ENCODE data around the gene SLC22A23. TPM values are rescaled to one million over a fixed set of nuclear protein-coding genes. Genes with fewer than 3 reads are reported as not detected.
A peak's percentile ranks its signal among the peaks of the same experiment; 100 is the strongest.

The SLC22A23 gene
- total and polyA plus RNA-seq, 4 donors, result 26.9 to 56.8 (median 41.7) TPM

- Histone ChIP-seq H3K9me3 (ENCODE audit: control insufficient read depth, insufficient read depth, low read length) (no peaks in the 10 kb centered on the region), H3K4me3 (ENCODE audit: low read depth, low read length) (no peak overlapping the region), H3K27me3 (ENCODE audit: control insufficient read depth, insufficient read depth, low read length) (no peaks in the 10 kb centered on the region), H3K4me1 (ENCODE audit: control insufficient read depth, insufficient read depth, low read length) (peaks cover 10% of the 10 kb centered on the region), H3K36me3 (ENCODE audit: control insufficient read depth, insufficient read depth, low read length) (no peaks in the 10 kb centered on the region), H3K27ac (ENCODE audit: low read depth, low read length) (peak overlapping the region; percentile 8)
- WGBS (ENCODE audit: insufficient coverage), result 57% methylated on average over 8 of the region's 13 CpGs
- DNase-seq (ENCODE audit: low read depth in 4 of 6, low spot score in 6 of 6), result peak in 1 of 6 donors; percentile 60
These were observed 53.3 kb downstream of the SLC22A23 start for GRCh38 chr6:3403238-3404173.

DNA sequence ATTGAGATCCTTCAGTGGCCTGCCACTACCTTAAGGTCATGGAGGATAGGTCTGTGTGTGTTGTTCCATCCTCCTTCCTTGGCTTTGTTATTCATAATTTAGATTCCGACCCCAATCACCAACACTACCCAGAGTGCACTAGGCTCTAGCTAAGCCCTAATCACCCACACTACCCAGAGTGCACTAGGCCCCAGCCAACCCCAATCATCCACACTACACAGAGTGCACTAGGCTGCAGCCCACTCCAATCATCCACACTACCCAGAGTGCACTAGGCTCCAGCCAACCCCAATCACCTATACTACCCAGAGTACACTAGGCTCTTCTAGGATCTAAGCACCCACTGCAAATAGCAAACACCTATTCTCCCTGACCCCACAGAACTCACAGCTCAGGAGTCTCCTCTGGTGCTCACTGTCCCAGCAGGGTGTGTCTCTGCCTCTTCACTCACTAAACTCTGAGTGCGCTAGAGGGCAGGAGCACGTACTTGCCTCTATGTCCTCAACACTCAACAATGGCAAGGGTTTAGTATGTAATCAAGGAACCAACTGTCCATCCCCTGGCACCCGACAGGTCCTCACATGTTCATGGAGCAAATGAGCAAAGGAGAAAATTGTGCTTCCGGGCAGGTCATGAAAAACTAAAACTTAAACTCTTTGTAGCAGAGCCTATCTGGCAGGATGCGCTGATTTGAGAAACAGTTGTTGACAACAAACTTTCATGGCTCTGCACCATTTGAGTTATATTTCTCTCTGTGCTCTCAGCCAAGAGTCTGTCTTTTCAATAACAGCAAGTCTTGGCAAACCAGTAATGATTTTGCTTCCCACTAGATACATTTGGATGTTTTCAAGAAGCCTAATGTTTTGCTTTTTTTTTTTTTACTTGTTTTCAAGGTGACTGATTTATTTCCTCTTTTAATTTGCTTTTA lies 54.3 kb downstream of the SLC22A23 start:
- Histone ChIP-seq H3K4me1 (ENCODE audit: control insufficient read depth, insufficient read depth, low read length) (peaks cover 16% of the 10 kb centered on the region), H3K27me3 (ENCODE audit: control insufficient read depth, insufficient read depth, low read length) (no peaks in the 10 kb centered on the region), H3K36me3 (ENCODE audit: control insufficient read depth, insufficient read depth, low read length) (no peaks in the 10 kb centered on the region), H3K27ac (ENCODE audit: low read depth, low read length) (peak overlapping the region; percentile 25), H3K9me3 (ENCODE audit: control insufficient read depth, insufficient read depth, low read length) (no peaks in the 10 kb centered on the region), H3K4me3 (ENCODE audit: low read depth, low read length) (no peak overlapping the region)
- 44% methylated on average over 4 of the region's 6 CpGs for WGBS (ENCODE audit: insufficient coverage)
- peak in 1 of 6 donors; percentile 75 for DNase-seq (ENCODE audit: low read depth in 4 of 6, low spot score in 6 of 6)

- Histone ChIP-seq H3K9me3 (ENCODE audit: control insufficient read depth, insufficient read depth, low read length) (no peaks in the 10 kb centered on the region), H3K27me3 (ENCODE audit: control insufficient read depth, insufficient read depth, low read length) (no peaks in the 10 kb centered on the region), H3K27ac (ENCODE audit: low read depth, low read length) (no peak overlapping the region), H3K36me3 (ENCODE audit: control insufficient read depth, insufficient read depth, low read length) (no peaks in the 10 kb centered on the region), H3K4me3 (ENCODE audit: low read depth, low read length) (no peak overlapping the region), H3K4me1 (ENCODE audit: control insufficient read depth, insufficient read depth, low read length) (peaks cover 27% of the 10 kb centered on the region)
- DNase-seq (ENCODE audit: low read depth in 4 of 6, low spot score in 6 of 6), result no peak
- 100% methylated on average over 1 of the region's 8 CpGs for WGBS (ENCODE audit: insufficient coverage)
These were observed 56.7 kb downstream of the SLC22A23 start for GRCh38 chr6:3400162-3400561.

DNA sequence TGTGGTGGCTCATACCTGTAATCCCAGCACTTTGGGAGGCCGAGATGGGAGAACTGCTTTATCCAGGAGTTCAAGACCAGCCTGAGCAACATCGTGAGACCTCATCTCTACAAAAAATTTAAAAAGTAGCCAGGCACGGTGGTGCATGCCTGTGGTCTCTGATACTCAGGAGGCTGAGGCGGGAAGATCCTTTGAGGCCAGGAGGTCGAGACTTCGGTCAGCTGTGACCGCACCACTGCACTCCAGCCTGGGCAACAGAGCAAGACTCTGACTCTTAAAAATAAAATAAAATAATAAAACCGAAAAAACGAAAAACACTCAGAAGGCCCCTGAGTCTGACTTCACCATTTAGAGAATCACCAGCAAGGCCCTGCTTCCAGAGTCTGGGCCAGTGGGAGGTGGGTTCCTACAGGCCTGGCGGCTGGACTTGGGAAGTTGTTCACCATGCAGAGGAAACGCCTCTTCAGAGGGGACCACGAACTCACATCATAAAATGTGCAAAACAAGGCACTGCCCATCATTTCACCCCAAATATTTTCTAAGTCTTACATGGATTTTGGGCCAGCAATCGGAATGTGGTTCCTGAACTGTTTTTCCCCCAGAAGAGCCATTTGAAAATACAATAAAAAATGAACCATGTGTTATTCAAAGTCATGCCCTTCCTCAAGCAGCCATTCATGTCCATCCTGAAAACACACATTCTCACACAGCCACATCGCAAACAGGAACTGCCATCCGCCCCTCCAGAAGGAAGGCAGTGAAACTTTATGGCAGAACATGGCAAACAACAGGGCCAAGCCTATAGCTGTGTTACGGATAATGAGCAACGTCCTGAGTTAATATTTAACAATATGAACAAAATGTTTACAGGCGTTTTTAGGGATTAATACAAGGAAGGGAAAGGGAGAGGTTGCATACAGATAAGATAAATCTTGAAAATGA lies 57.8 kb downstream of the SLC22A23 start:
- H3K27me3 ChIP-seq (ENCODE audit: control insufficient read depth, insufficient read depth, low read length), result no peaks in the 10 kb centered on the region
- H3K4me1 ChIP-seq (ENCODE audit: control insufficient read depth, insufficient read depth, low read length), result peaks cover 33% of the 10 kb centered on the region
- no peak for DNase-seq (ENCODE audit: low read depth in 4 of 6, low spot score in 6 of 6)
- H3K36me3 ChIP-seq (ENCODE audit: control insufficient read depth, insufficient read depth, low read length), result no peaks in the 10 kb centered on the region
- H3K9me3 ChIP-seq (ENCODE audit: control insufficient read depth, insufficient read depth, low read length), result no peaks in the 10 kb centered on the region
- WGBS (ENCODE audit: insufficient coverage), result 85% methylated on average over 9 of the region's 18 CpGs
- H3K27ac ChIP-seq (ENCODE audit: low read depth, low read length), result peak overlapping the region; percentile 75
- H3K4me3 ChIP-seq (ENCODE audit: low read depth, low read length), result no peak overlapping the region

GRCh38 chr6:3398165-3398562 lies 58.7 kb downstream of the SLC22A23 start:
- peak overlapping the region; percentile 75 for H3K27ac ChIP-seq (ENCODE audit: low read depth, low read length)
- H3K4me1 ChIP-seq (ENCODE audit: control insufficient read depth, insufficient read depth, low read length), result peaks cover 29% of the 10 kb centered on the region
- no peaks in the 10 kb centered on the region for H3K27me3 ChIP-seq (ENCODE audit: control insufficient read depth, insufficient read depth, low read length)
- 29% methylated on average over 2 of the region's 3 CpGs for WGBS (ENCODE audit: insufficient coverage)
- no peaks in the 10 kb centered on the region for H3K9me3 ChIP-seq (ENCODE audit: control insufficient read depth, insufficient read depth, low read length)
- no peak overlapping the region for H3K4me3 ChIP-seq (ENCODE audit: low read depth, low read length)
- peak in 1 of 6 donors; percentile 63 for DNase-seq (ENCODE audit: low read depth in 4 of 6, low spot score in 6 of 6)
- H3K36me3 ChIP-seq (ENCODE audit: control insufficient read depth, insufficient read depth, low read length), result no peaks in the 10 kb centered on the region

DNA sequence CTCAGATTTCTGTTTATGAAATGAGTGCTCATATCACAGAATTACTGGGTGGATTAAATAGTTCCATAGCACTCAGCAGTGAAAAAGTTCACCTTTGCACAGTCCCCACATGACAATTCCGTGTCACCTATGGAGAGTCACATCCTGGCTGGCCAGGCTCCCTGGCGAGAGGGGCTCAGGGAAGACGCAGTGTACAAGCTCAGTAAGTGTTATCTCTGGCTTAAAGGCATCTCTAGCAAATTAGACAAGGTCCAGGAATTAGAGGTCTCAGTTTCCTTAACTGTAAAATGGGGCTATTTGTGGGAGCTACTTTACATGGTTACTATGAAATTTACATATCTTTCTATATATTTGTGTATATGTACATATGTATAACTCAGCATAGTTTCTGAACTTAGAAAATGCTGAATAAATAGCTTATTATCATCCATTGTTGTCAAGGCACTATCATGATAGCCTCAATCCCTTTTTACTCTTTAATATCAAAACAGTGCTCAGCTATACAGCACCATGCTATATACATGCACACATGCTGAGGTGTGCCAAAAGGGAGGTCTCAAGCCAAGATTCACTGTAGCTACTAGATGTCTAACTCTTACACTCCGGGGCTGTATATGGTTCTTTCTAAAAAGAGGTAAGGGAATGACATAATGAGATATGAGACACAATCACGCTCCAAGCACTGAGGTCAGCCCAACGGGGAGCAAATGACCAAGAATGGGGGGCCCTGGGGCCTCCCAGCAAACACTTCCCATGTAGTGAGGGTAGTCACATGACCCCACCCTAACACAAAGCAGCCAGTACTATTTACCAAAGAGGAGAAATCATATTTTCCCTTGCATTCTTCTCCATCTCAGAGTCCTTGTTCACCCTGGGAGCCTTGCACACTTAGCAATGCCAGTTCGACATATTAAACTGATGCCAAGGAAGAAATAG lies 59.4 kb downstream of the SLC22A23 start:
- Histone ChIP-seq H3K36me3 (ENCODE audit: control insufficient read depth, insufficient read depth, low read length) (no peaks in the 10 kb centered on the region), H3K9me3 (ENCODE audit: control insufficient read depth, insufficient read depth, low read length) (no peaks in the 10 kb centered on the region), H3K27me3 (ENCODE audit: control insufficient read depth, insufficient read depth, low read length) (no peaks in the 10 kb centered on the region), H3K4me1 (ENCODE audit: control insufficient read depth, insufficient read depth, low read length) (peaks cover 29% of the 10 kb centered on the region), H3K4me3 (ENCODE audit: low read depth, low read length) (no peak overlapping the region), H3K27ac (ENCODE audit: low read depth, low read length) (peak overlapping the region; percentile 75)
- 80% methylated on average over 1 of the region's 7 CpGs for WGBS (ENCODE audit: insufficient coverage)
- DNase-seq (ENCODE audit: low read depth in 4 of 6, low spot score in 6 of 6), result no peak

- WGBS (ENCODE audit: insufficient coverage), result 86% methylated on average over 19 of the region's 19 CpGs
- H3K4me1 ChIP-seq (ENCODE audit: control insufficient read depth, insufficient read depth, low read length), result peaks cover 29% of the 10 kb centered on the region
- no peaks in the 10 kb centered on the region for H3K9me3 ChIP-seq (ENCODE audit: control insufficient read depth, insufficient read depth, low read length)
These were observed 60.2 kb downstream of the SLC22A23 start for GRCh38 chr6:3396503-3397180.

DNA sequence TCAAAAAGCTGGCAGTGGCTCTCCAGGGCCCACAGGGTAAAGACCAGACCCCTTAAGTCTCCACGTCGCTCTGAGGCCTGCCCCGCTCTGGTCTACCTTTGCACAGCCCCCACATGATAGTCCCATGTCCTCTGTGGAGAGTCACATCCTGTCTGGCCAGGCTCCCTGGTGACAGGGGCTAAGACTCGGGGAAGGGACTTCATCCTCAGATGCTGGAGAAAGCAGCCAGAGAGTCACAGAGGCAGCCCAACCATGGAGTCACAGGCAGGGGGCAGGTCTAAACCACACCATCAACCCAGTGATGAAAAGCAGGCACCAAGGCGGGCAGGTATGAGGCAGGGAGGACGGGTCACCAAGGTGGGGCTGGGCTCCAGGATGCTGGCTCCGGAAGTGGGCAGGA lies 62.2 kb downstream of the SLC22A23 start:
- Histone ChIP-seq H3K4me3 (ENCODE audit: low read depth, low read length) (no peak overlapping the region), H3K4me1 (ENCODE audit: control insufficient read depth, insufficient read depth, low read length) (peaks cover 41% of the 10 kb centered on the region), H3K27ac (ENCODE audit: low read depth, low read length) (peak overlapping the region; percentile 71), H3K27me3 (ENCODE audit: control insufficient read depth, insufficient read depth, low read length) (no peaks in the 10 kb centered on the region), H3K9me3 (ENCODE audit: control insufficient read depth, insufficient read depth, low read length) (no peaks in the 10 kb centered on the region), H3K36me3 (ENCODE audit: control insufficient read depth, insufficient read depth, low read length) (no peaks in the 10 kb centered on the region)
- WGBS (ENCODE audit: insufficient coverage), result 84% methylated on average over 4 of the region's 7 CpGs
- DNase-seq (ENCODE audit: low read depth in 4 of 6, low spot score in 6 of 6), result no peak

More at GRCh38 chr6:3396503-3397180, 60.2 kb downstream of the SLC22A23 start:
- DNase-seq (ENCODE audit: low read depth in 4 of 6, low spot score in 6 of 6), result no peak
- Histone ChIP-seq H3K27ac (ENCODE audit: low read depth, low read length) (peak overlapping the region; percentile 75), H3K36me3 (ENCODE audit: control insufficient read depth, insufficient read depth, low read length) (no peaks in the 10 kb centered on the region), H3K4me3 (ENCODE audit: low read depth, low read length) (no peak overlapping the region), H3K27me3 (ENCODE audit: control insufficient read depth, insufficient read depth, low read length) (no peaks in the 10 kb centered on the region)

All from spinal cord (tissue), 10 donors.